Epithelial cell of proximal tubule (primary cell): ENCODE results near the gene CORO2A. TPM values are rescaled to one million over a fixed set of nuclear protein-coding genes. Genes with fewer than 3 reads are reported as not detected.

ENCODE experiments used
- DNase-seq: peaks from one replicate; pipeline ENCODE4 v3.0.0-alpha.2; 2011; ENCODE audit warnings: low read depth
- H3K4me3 ChIP-seq: 2 replicates; pipeline ENCODE4 v1.5.1; 2011; ENCODE audit warnings: low read depth, mild to moderate bottlenecking, low read length
- total RNA-seq: library from RNA; depleted of rRNA; stranded (reverse); fragments of >200 nt; gene quantifications from 2 replicates; pipeline ENCODE4 v1.2.3, GENCODE V29; 2015
- TF ChIP-seq, protein P1 (sequence below): conservative IDR thresholded peaks from 2 replicates; pipeline ENCODE4 v1.5.1; 2012; ENCODE audit warnings: low read depth, mild to moderate bottlenecking, low read length

CORO2A gene
- total RNA-seq, 1 donor from 2014 or later = 5.7 TPM

DNA sequence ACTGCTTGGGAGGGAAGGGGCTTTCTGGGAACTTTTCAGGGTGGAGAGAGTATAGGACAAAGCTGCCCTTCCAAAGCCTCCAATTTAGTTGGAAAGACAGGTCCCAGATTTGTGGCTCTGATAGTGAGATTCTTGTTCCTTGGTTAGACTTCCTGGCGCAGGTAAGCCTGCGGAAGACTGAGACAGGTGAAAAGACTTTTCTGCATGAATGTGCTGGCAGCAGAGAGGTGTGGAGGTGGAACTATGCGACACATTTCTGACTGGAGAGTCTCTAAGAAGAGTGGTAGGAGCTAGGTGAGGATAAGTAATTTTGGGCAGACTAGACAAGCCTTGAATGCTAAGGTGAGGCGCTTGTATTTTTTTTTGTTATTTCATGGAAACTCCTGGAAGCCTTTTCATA lies 106.0 kb downstream of the CORO2A start:
- no peak for DNase-seq
- no peak overlapping the region for H3K4me3 ChIP-seq
- TF ChIP-seq, protein P1, sequence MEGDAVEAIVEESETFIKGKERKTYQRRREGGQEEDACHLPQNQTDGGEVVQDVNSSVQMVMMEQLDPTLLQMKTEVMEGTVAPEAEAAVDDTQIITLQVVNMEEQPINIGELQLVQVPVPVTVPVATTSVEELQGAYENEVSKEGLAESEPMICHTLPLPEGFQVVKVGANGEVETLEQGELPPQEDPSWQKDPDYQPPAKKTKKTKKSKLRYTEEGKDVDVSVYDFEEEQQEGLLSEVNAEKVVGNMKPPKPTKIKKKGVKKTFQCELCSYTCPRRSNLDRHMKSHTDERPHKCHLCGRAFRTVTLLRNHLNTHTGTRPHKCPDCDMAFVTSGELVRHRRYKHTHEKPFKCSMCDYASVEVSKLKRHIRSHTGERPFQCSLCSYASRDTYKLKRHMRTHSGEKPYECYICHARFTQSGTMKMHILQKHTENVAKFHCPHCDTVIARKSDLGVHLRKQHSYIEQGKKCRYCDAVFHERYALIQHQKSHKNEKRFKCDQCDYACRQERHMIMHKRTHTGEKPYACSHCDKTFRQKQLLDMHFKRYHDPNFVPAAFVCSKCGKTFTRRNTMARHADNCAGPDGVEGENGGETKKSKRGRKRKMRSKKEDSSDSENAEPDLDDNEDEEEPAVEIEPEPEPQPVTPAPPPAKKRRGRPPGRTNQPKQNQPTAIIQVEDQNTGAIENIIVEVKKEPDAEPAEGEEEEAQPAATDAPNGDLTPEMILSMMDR = no peak

DNA sequence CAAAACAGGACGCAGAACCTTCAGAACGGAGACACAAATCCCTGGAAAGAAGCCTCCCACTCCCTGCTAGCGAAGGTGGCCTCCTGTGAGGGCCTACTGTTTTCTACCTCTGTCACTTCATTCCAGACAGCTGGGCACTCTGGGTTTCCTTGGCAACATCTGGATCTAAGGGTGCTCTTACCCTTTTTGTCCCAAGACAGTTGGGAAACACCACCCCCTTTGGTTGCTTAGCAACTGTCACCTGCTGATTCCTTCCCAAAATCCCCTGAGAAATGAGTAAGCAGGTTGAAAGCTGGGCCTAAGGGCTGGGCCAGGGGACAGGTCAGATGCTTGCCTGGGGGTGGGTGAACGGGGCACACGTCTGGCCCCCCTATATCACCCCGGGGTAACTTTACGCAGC lies 106.5 kb downstream of the CORO2A start:
- DNase-seq = no peak
- TF ChIP-seq, protein P1 = no peak
- H3K4me3 ChIP-seq = no peak overlapping the region

DNA sequence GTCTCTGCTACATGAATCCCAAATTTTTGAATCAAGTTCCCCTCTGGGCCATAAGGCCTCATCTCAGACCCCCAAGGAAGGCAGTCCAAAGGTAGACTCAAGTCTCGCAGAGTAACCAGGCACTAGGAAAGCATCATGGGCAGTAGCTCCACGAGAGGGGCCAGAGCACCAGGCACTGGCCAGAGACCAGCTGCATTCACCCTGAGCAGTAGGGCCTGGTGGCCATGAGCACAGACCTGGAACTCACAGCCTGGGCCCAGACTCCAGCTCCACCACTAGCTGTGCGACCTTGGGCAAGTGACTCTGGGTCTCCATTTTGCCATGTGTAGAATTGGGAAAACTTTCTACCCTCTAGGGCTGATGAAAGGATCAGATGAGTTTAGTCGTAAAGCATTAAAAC lies 107.4 kb downstream of the CORO2A start:
- no peak overlapping the region for H3K4me3 ChIP-seq
- TF ChIP-seq, protein P1 = no peak
- DNase-seq = no peak

- TF ChIP-seq, protein P1 = no peak
- no peak overlapping the region for H3K4me3 ChIP-seq
- no peak for DNase-seq
Measured at GRCh38 chr9:98084396-98084795, 108.0 kb downstream of the CORO2A start.

- no peak overlapping the region for H3K4me3 ChIP-seq
- TF ChIP-seq, protein P1 = no peak
- DNase-seq = no peak
Measured at GRCh38 chr9:98083566-98084183, 108.8 kb downstream of the CORO2A start.

- no peak overlapping the region for H3K4me3 ChIP-seq
- DNase-seq = no peak
- TF ChIP-seq, protein P1 = no peak
Measured at GRCh38 chr9:98083061-98083501, 109.4 kb downstream of the CORO2A start.
